Spleen (tissue), 11 donors: Measurements from ENCODE around the gene SUPT20H. TPM values are rescaled to one million over a fixed set of nuclear protein-coding genes. Genes with fewer than 3 reads are reported as not detected.

ENCODE experiments used
- DNase-seq: peaks from one replicate; pipeline ENCODE4 v3.0.0-alpha.2; 2020
- H3K27ac ChIP-seq, 8 donors: fragments of 200-600 bp; sonication (generic) in 7 of 8; 1 replicate in 4 of 8; 2 replicates in 4 of 8; pipeline versions ENCODE4 v1.5.0 to v1.8.0; 2016 to 2021; ENCODE audit warnings: inconsistent platforms in 4 of 8, mild to moderate bottlenecking in 4 of 8, moderate library complexity in 1 of 8
- H3K27me3 ChIP-seq, 7 donors: fragments of 200-600 bp; sonication (generic) in 6 of 7; replicated peaks in 1 of 7; 1 replicate in 4 of 7; 2 replicates in 3 of 7; pipeline versions ENCODE4 v1.5.0 to v1.8.0; 2016 to 2021; ENCODE audit warnings: inconsistent platforms in 3 of 7, mild to moderate bottlenecking in 1 of 7
- H3K36me3 ChIP-seq, 6 donors: fragments of 200-600 bp; sonication (generic) in 5 of 6; 1 replicate in 4 of 6; 2 replicates in 2 of 6; pipeline versions ENCODE4 v1.5.0 to v1.8.0; 2016 to 2021; ENCODE audit warnings: inconsistent platforms in 2 of 6
- H3K4me1 ChIP-seq, 6 donors: fragments of 200-600 bp; sonication (generic) in 5 of 6; 1 replicate in 3 of 6; 2 replicates in 3 of 6; pipeline versions ENCODE4 v1.5.0 to v1.8.0; 2016 to 2021; ENCODE audit warnings: inconsistent platforms in 3 of 6
- H3K4me3 ChIP-seq, 8 donors: fragments of 200-600 bp; sonication (generic) in 7 of 8; 1 replicate in 4 of 8; 2 replicates in 4 of 8; pipeline versions ENCODE4 v1.5.0 to v1.8.0; 2016 to 2021; ENCODE audit warnings: inconsistent platforms in 4 of 8, mild to moderate bottlenecking in 4 of 8, moderate library complexity in 2 of 8
- H3K9me3 ChIP-seq, 8 donors: fragments of 200-600 bp; sonication (generic) in 7 of 8; 1 replicate in 4 of 8; 2 replicates in 4 of 8; pipeline versions ENCODE4 v1.5.0 to v1.8.0; 2016 to 2021; ENCODE audit warnings: inconsistent platforms in 4 of 8
- POLR2A ChIP-seq, 3 donors: fragments of 450-650 bp; IDR thresholded peaks; one replicate each; pipeline ENCODE4 v1.5.1; 2017; ENCODE audit warnings: antibody characterized with exemption in 3 of 3, mild to moderate bottlenecking in 1 of 3
- POLR2AphosphoS5 ChIP-seq, 3 donors: sonication (generic); formaldehyde crosslinking; IDR thresholded peaks; one replicate each; pipeline ENCODE4 v1.5.1; 2017; ENCODE audit warnings: antibody characterized with exemption in 3 of 3
- WGBS, 5 donors: extraction: QIAGEN DNeasy Blood & Tissue Kit in 3 of 5; methylation state at CpG; one replicate each; pipeline versions ENCODE4 v1.1.5 to v1.1.7; 2013 to 2018; 5-methylcytosine and 5-hydroxymethylcytosine counted together
- intact Hi-C: fragments of 100-400 bp; cut with DNase I; formaldehyde crosslinking; loops from one replicate; pipeline ENCODE4 v1.15.0; 2023; ENCODE audit warnings: low total_unique reads
- polyA plus RNA-seq, 3 donors: library from polyadenylated mRNA; stranded (reverse); fragments of 200-250 nt; gene quantifications; one replicate each; pipeline ENCODE4 v1.2.1, GENCODE V29; 2013
- total RNA-seq, 7 donors: library from RNA; depleted of rRNA in 3 of 7; stranded (reverse); fragments of >200 nt in 3 of 7; fragmentation: NEBNext Ultra II Directional in 4 of 7; extraction: Animal tissue kit (Norgen Biotek cat#: 25700) in 4 of 7; gene quantifications; one replicate each; pipeline versions ENCODE4 v1.1.0 to v1.2.1, GENCODE V29; 2016 to 2021
- TF ChIP-seq, protein P1 (sequence below), 11 experiments: fragments of 200-600 bp in 7 of 11; fragments of 450-650 bp in 4 of 11; sonication (generic) in 4 of 11; IDR thresholded peaks in 8 of 11; conservative IDR thresholded peaks in 3 of 11; 1 replicate in 7 of 11; 2 replicates in 4 of 11; pipeline versions ENCODE4 v1.4.0 to v1.8.0; 2016 to 2021; ENCODE audit warnings: antibody characterized with exemption in 11 of 11, inconsistent platforms in 4 of 11, mild to moderate bottlenecking in 1 of 11
- donor health status: healthy with polysubstance abuse.
- donor health status: DM: no; HTN: no; CAD: no; lungs with moderate emphysema.
- donor health status: DM: no; HTN: no; CAD: no.
- donor health status: Bipolar disorder and iron deficiency.
- donor health status: healthy.
- donor health status: DM: no; HTN: no; CAD: no.
- donor health status: DM: yes; HTN: yes; CAD: no.

The SUPT20H gene
- total and polyA plus RNA-seq, 10 donors = 22.0 to 95.3 (median 64.9) TPM

DNA sequence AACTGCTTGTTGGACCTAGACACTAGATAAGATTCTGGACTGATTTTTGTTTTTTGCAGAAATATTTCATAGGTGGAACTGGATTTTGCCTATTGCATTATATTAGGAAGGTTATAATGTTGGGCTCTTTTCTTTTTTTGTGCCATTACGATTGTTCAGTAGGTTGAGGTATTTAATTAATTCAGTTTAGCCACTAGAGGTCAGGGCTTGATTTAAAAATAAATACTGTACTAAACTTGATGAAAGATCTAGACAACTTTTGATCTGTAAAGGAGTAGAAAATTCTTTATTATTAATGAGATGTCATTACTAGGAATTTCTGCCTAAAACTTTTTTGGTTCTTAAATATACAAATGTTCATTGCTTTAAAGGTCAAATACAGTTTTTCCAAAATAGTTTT is 15.2 kb upstream of the SUPT20H start:
- H3K4me1 ChIP-seq = peaks cover 0 to 8% (median 0%) of the 10 kb centered on the region in 6 donors
- intact Hi-C loops = no loop called here
- H3K27ac ChIP-seq = peak overlapping the region in 2 of 8 donors; percentile 53 to 59
- H3K27me3 ChIP-seq = peaks cover 0 to 8% (median 0%) of the 10 kb centered on the region in 7 donors
- H3K9me3 ChIP-seq = no peaks in the 10 kb centered on the region
- TF ChIP-seq POLR2AphosphoS5 (IDR thresholded peaks at IDR 0.05) (no peak), POLR2A (IDR thresholded peaks at IDR 0.05) (no peak)
- TF ChIP-seq, protein P1, sequence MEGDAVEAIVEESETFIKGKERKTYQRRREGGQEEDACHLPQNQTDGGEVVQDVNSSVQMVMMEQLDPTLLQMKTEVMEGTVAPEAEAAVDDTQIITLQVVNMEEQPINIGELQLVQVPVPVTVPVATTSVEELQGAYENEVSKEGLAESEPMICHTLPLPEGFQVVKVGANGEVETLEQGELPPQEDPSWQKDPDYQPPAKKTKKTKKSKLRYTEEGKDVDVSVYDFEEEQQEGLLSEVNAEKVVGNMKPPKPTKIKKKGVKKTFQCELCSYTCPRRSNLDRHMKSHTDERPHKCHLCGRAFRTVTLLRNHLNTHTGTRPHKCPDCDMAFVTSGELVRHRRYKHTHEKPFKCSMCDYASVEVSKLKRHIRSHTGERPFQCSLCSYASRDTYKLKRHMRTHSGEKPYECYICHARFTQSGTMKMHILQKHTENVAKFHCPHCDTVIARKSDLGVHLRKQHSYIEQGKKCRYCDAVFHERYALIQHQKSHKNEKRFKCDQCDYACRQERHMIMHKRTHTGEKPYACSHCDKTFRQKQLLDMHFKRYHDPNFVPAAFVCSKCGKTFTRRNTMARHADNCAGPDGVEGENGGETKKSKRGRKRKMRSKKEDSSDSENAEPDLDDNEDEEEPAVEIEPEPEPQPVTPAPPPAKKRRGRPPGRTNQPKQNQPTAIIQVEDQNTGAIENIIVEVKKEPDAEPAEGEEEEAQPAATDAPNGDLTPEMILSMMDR (IDR thresholded peaks at IDR 0.05 in 8 of 11, conservative IDR thresholded peaks at IDR 0.05 in 3 of 11) = peak in 6 of 11 experiments; percentile 31 to 52 (median 42)
- 0 to 7% (median 0%) methylated on average over 1 of the region's 1 CpG for WGBS, 5 donors
- no peak for DNase-seq
- no peak overlapping the region for H3K4me3 ChIP-seq
- no peaks in the 10 kb centered on the region for H3K36me3 ChIP-seq

DNA sequence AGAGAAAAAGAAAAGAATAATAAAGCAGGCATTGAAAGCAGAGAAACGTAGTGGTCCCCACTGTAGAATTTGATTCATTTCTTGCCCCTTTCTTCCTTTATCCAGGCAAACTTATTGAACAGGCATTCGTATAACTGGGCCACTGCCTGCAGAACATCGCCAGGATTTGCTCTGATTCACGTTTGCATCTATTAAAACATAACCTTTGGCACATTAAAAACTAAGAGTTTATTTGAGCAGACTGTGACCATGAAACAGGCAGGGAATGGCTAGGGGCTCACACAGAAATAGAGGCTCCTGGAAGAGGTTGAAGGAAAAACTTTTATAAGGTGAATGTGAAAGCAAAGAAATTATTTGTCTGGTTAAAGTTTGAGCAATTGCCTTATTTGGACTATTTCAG is 12.5 kb upstream of the SUPT20H start:
- H3K4me1 ChIP-seq = peaks cover 0 to 8% (median 0%) of the 10 kb centered on the region in 6 donors
- 73 to 86% (median 79%) methylated on average over 4 of the region's 4 CpGs for WGBS, 5 donors
- DNase-seq = no peak
- peaks cover 0 to 15% (median 0%) of the 10 kb centered on the region in 7 donors for H3K27me3 ChIP-seq
- intact Hi-C loops = no loop called here
- H3K9me3 ChIP-seq = no peaks in the 10 kb centered on the region
- TF ChIP-seq, protein P1 (IDR thresholded peaks at IDR 0.05 in 8 of 11, conservative IDR thresholded peaks at IDR 0.05 in 3 of 11) = no peak
- no peak for TF ChIP-seq POLR2A (IDR thresholded peaks at IDR 0.05)
- no peak for TF ChIP-seq POLR2AphosphoS5 (IDR thresholded peaks at IDR 0.05)
- no peak overlapping the region for H3K4me3 ChIP-seq
- H3K36me3 ChIP-seq = no peaks in the 10 kb centered on the region
- H3K27ac ChIP-seq = no peak overlapping the region

DNA sequence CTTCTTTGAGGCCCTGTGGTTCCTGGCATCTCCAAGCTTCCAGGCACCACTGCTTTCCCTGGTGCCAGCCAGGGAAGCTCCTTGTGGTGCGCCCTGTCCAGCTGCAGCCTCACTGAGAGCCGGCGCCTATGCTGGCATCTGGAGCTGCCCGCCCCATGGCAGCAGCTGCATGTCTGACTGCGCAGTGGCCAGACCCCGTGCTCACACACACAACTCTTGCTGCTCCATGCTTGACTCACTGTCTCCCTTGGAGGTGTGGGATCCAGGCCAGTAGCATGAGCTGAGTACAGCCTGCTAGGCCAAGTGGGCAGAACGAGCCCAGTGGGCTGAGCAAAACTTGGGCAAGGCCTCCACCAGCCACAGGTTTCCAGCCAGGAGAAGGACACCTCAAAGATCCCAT is 11.5 kb upstream of the SUPT20H start:
- Histone ChIP-seq H3K9me3 (no peaks in the 10 kb centered on the region), H3K27me3 (peaks cover 0 to 15% (median 0%) of the 10 kb centered on the region in 7 donors), H3K4me1 (peaks cover 0 to 8% (median 0%) of the 10 kb centered on the region in 6 donors), H3K4me3 (no peak overlapping the region), H3K27ac (no peak overlapping the region), H3K36me3 (no peaks in the 10 kb centered on the region)
- peak; percentile 42 for DNase-seq
- 81 to 91% (median 90%) methylated on average over 2 to 7 of the region's 7 CpGs for WGBS, 5 donors
- intact Hi-C loops = no loop called here
- no peak for TF ChIP-seq POLR2A (IDR thresholded peaks at IDR 0.05)
- TF ChIP-seq, protein P1 (IDR thresholded peaks at IDR 0.05 in 8 of 11, conservative IDR thresholded peaks at IDR 0.05 in 3 of 11) = no peak
- TF ChIP-seq POLR2AphosphoS5 (IDR thresholded peaks at IDR 0.05) = no peak

DNA sequence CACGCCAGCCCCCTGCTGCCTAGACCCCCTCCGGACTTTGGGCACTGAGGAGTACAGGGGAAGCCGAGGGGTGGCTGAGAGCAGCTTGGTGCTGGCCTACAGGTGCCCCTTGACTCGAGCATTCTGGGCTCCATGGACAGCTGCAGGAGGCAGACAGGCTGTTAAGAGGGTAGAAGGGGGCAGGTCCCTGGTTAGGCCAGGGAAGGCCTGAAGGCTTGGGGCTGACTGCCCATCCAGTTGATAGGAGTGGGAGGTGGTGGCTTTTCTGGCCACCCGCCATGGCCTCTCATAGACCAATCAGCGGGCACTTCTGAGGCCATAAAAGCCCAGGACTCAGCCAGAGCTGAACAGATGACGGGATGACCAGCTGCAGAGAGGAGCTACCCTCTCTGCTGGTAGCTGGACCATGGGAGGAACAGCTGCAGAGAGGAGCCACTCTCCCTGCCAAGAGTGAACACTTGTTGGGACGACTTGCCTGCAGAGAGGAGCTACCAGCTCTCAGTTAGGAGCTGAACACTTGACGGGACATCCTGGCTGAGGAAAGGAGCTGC is 10.7 kb upstream of the SUPT20H start:
- H3K27ac ChIP-seq = no peak overlapping the region
- peak; percentile 51 for DNase-seq
- no peak overlapping the region for H3K4me3 ChIP-seq
- 77 to 90% (median 79%) methylated on average over 9 of the region's 9 CpGs for WGBS, 5 donors
- no peaks in the 10 kb centered on the region for H3K9me3 ChIP-seq
- peaks cover 0 to 4% (median 0%) of the 10 kb centered on the region in 6 donors for H3K4me1 ChIP-seq
- H3K36me3 ChIP-seq = no peaks in the 10 kb centered on the region
- intact Hi-C loops = no loop called here
- TF ChIP-seq POLR2AphosphoS5 (IDR thresholded peaks at IDR 0.05) = no peak
- H3K27me3 ChIP-seq = peaks cover 0 to 15% (median 0%) of the 10 kb centered on the region in 7 donors
